Fibroblast of mammary gland (primary cell): ENCODE data around the gene GAL.

ENCODE experiments used
- DNase-seq: peaks from one replicate; pipeline ENCODE4 v3.0.0-alpha.2; 2010; ENCODE audit warnings: low read depth
- H3K4me3 ChIP-seq: 2 replicates; pipeline ENCODE4 v1.5.1; 2011; ENCODE audit warnings: low read depth, mild to moderate bottlenecking, low read length, moderate library complexity; ENCODE audit not compliant: control insufficient read depth
- CTCF ChIP-seq: conservative IDR thresholded peaks from 2 replicates; pipeline ENCODE4 v1.5.1; 2011; ENCODE audit warnings: low read depth, low read length, inconsistent platforms; ENCODE audit not compliant: control insufficient read depth, insufficient read depth

The GAL gene

GRCh38 chr11:68687986-68688385 is 3.6 kb downstream of the GAL start:
- H3K4me3 ChIP-seq: no peak overlapping the region
- DNase-seq: no peak
- TF ChIP-seq CTCF: no peak

- no peak for DNase-seq
- no peak overlapping the region for H3K4me3 ChIP-seq
- no peak for TF ChIP-seq CTCF
These were observed 4.5 kb downstream of the GAL start for GRCh38 chr11:68688881-68689280.

- no peak overlapping the region for H3K4me3 ChIP-seq
- TF ChIP-seq CTCF: no peak
- no peak for DNase-seq
These were observed 5.6 kb downstream of the GAL start for GRCh38 chr11:68689737-68690625.

- no peak overlapping the region for H3K4me3 ChIP-seq
- TF ChIP-seq CTCF: peak; percentile 19
- DNase-seq: no peak
These were observed 6.5 kb downstream of the GAL start for GRCh38 chr11:68690671-68691401.

- DNase-seq: no peak
- TF ChIP-seq CTCF: no peak
- no peak overlapping the region for H3K4me3 ChIP-seq
These were observed 7.0 kb downstream of the GAL start for GRCh38 chr11:68691402-68691784.

GRCh38 chr11:68692115-68692514 is 7.8 kb downstream of the GAL start:
- TF ChIP-seq CTCF: no peak
- H3K4me3 ChIP-seq: no peak overlapping the region
- no peak for DNase-seq
